ENCODE measurements around the gene FAM117A.
"Not testable (repeated sequence)": the region's sequence is repeated elsewhere in the genome, so short reads cannot be mapped to it uniquely, and the experiment has no call there.

The FAM117A gene

DNA sequence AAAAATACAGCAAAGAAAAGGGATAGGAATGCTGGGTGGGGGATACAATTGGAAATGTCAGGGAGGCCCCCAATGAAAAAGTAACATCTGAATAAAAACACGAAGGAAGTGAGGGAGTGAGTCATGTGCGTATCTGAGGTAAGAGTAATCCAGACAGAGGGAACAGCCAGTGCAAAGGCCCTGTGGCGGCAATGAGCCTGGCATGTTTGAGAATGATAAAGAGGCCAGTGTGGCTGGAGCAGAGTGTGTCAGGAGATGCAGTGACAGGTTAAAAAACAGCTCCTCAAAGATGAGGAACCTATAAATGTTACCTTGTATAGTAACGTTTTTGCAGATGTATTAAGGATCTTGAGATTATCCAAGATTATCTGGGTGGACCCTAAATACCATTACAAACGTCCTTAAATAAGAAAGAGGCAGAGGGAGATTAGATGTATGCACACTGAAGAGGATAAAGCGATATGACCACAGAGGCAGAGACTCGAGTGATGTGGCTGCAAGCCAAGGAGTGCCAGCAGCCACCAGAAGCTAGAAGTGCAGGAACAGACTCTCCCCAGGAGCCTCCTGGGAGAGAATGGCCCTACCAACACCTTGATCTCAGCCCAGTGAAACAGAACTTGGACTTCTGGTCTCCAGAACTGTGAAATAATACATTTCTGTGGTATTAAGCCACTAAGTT lies 38.3 kb downstream of the FAM117A start:
- DNase-seq (ENCODE audit: low read depth), result no peak
- H3K4me3 ChIP-seq (ENCODE audit: low read depth, low read length), result no peak overlapping the region
- TF ChIP-seq, protein P1, sequence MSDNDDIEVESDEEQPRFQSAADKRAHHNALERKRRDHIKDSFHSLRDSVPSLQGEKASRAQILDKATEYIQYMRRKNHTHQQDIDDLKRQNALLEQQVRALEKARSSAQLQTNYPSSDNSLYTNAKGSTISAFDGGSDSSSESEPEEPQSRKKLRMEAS (IDR thresholded peaks at IDR 0.05; ENCODE audit: low read depth, low read length), result no peak
- TF ChIP-seq POLR2A (IDR thresholded peaks at IDR 0.05; ENCODE audit: extremely low read depth, insufficient read length) (no peak), MYC (IDR thresholded peaks at IDR 0.05; ENCODE audit: low read depth, low read length) (no peak)
- TF ChIP-seq, protein P2, sequence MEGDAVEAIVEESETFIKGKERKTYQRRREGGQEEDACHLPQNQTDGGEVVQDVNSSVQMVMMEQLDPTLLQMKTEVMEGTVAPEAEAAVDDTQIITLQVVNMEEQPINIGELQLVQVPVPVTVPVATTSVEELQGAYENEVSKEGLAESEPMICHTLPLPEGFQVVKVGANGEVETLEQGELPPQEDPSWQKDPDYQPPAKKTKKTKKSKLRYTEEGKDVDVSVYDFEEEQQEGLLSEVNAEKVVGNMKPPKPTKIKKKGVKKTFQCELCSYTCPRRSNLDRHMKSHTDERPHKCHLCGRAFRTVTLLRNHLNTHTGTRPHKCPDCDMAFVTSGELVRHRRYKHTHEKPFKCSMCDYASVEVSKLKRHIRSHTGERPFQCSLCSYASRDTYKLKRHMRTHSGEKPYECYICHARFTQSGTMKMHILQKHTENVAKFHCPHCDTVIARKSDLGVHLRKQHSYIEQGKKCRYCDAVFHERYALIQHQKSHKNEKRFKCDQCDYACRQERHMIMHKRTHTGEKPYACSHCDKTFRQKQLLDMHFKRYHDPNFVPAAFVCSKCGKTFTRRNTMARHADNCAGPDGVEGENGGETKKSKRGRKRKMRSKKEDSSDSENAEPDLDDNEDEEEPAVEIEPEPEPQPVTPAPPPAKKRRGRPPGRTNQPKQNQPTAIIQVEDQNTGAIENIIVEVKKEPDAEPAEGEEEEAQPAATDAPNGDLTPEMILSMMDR (IDR thresholded peaks at IDR 0.05; ENCODE audit: low read depth, low read length), result no peak

DNA sequence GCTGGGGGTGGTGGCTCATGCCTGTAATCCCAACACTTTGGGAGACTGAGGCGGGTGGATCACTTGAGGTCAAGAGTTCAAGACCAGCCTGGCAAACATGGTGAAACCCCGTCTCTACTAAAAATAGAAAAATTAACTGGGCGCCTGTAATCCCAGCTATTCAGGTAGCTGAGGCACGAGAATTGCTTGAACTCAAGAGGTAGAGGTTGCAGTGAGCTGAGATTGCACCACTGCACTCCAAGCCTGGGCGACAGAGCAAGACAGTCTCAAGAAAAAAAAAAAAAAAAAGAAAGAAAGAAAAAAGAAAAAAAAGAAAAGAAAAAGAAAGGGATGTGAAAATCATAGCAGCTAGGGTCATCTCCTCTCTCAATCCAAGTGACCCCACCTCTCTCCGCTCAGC lies 39.4 kb downstream of the FAM117A start:
- not testable (repeated sequence) for DNase-seq (ENCODE audit: low read depth); H3K4me3 ChIP-seq (ENCODE audit: low read depth, low read length)

DNA sequence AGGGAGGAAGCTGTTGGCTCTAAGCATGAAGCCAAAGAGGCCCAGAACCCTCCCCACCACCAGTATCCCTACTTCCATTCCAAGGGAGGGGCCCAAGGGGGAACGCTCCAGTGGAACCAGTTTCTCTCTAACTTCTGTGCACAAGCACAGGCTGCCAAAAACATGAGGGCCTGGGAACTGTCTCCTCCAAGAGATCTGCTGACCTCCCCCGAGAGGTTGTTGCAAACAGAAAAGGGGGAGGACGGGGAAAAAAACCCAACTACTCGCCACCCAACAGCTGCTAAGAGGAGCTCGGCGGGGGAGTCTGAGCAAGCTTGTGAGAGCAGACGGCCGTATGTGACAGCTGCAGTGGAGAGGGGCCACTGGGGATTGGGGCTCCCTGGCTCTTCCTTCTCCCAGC lies 40.5 kb downstream of the FAM117A start:
- TF ChIP-seq POLR2A (IDR thresholded peaks at IDR 0.05; ENCODE audit: extremely low read depth, insufficient read length), result no peak
- TF ChIP-seq, protein P1 (IDR thresholded peaks at IDR 0.05; ENCODE audit: low read depth, low read length), result peak; percentile 49; the same call in 1 of the 2 replicates
- TF ChIP-seq, protein P2 (IDR thresholded peaks at IDR 0.05; ENCODE audit: low read depth, low read length), result no peak
- TF ChIP-seq MYC (IDR thresholded peaks at IDR 0.05; ENCODE audit: low read depth, low read length), result peak; percentile 68; the same call in 1 of the 2 replicates
- peak overlapping the region; percentile 21 for H3K4me3 ChIP-seq (ENCODE audit: low read depth, low read length)
- DNase-seq (ENCODE audit: low read depth), result peak; percentile 90

DNA sequence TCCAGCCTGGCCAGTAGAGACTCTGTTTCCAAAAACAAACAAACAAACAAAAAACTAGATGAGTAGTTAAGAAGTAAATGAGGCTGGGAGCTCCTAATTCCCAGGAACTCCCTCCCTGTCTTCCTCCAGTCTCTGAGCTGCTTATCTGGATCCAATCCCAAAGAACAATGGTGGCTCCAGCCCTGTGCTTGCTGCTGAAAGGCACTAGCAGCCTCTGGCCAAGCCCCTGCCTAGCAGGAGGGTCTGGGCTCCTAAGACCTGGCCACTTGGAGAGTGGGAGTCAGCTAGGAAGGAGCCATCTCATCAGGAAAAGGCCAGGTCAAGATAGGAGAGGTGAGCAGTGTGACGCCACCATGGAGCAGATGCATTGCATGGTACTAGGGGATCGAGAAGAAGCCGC lies 41.9 kb downstream of the FAM117A start:
- no peak overlapping the region for H3K4me3 ChIP-seq (ENCODE audit: low read depth, low read length)

DNA sequence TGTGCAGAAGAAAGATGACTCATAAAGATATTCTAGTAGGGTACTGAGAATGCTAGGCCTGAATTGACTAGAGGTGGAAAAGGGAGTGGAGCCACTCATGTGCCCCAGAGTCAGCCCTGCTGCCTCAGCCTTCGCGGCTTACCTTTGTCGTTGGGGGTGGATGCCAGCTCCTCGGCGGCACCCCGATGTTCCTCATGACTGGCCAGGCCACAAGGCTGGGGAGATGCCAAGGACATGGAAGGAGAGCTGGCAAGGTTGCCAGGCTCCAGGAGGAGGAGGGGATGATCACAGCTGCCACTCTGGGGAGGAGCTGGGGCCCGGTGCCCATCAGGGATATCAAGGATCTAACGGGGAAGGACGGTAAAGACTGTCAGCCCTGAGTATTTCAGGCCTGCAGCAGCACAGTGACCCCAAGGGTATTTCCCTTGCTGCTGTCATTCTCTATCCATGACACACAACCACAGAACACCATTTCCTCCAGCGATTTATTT lies 46.5 kb downstream of the FAM117A start:
- no peak overlapping the region for H3K4me3 ChIP-seq (ENCODE audit: low read depth, low read length)
- DNase-seq (ENCODE audit: low read depth), result no peak
- TF ChIP-seq, protein P2 (IDR thresholded peaks at IDR 0.05; ENCODE audit: low read depth, low read length), result no peak
- TF ChIP-seq POLR2A (IDR thresholded peaks at IDR 0.05; ENCODE audit: extremely low read depth, insufficient read length) (no peak), MYC (IDR thresholded peaks at IDR 0.05; ENCODE audit: low read depth, low read length) (no peak)
- TF ChIP-seq, protein P1 (IDR thresholded peaks at IDR 0.05; ENCODE audit: low read depth, low read length), result no peak

More for the DNA sequence above, 41.9 kb downstream of the FAM117A start:
- TF ChIP-seq MYC (IDR thresholded peaks at IDR 0.05; ENCODE audit: low read depth, low read length) (no peak), POLR2A (IDR thresholded peaks at IDR 0.05; ENCODE audit: extremely low read depth, insufficient read length) (no peak)
- TF ChIP-seq, protein P2 (IDR thresholded peaks at IDR 0.05; ENCODE audit: low read depth, low read length), result no peak
- TF ChIP-seq, protein P1 (IDR thresholded peaks at IDR 0.05; ENCODE audit: low read depth, low read length), result no peak
- DNase-seq (ENCODE audit: low read depth), result no peak

DNA sequence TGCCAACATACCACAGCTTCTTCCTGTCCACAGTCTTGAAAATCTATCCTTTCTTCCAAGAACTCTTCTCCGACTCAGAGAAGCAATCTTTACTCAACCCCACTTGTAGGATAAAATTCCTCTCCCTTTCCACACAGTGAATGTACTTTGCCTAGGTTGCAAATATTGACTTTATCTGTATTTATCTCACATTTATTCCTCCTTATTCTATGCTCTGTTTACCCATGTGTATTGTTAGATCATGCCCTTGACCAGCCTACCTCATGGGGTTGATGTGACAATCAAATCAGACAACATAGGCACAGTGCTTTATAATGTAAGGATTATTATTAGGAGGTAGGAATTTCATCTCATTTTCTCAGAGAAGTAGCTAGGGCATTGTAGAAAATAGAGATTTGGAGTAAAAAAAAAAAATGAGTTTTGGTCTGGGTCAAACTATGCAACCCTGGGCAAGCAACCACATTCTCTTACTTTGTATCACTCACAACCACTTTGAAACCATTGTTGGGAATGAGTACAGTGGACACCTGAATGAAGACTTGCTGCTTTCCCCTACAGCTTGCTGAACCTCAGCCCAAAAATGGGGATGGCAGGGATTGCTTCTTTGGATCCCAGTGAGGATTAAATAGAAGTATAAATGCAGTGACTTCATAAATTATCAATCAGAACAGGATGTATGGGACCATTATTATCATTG lies 47.1 kb downstream of the FAM117A start:
- DNase-seq (ENCODE audit: low read depth), result no peak
- H3K4me3 ChIP-seq (ENCODE audit: low read depth, low read length), result no peak overlapping the region
- TF ChIP-seq, protein P2 (IDR thresholded peaks at IDR 0.05; ENCODE audit: low read depth, low read length), result no peak
- TF ChIP-seq, protein P1 (IDR thresholded peaks at IDR 0.05; ENCODE audit: low read depth, low read length), result no peak
- TF ChIP-seq POLR2A (IDR thresholded peaks at IDR 0.05; ENCODE audit: extremely low read depth, insufficient read length) (no peak), MYC (IDR thresholded peaks at IDR 0.05; ENCODE audit: low read depth, low read length) (no peak)
